ENCODE results near the gene VWA8. TPM values are rescaled to one million over a fixed set of nuclear protein-coding genes. Genes with fewer than 3 reads are reported as not detected.

VWA8 gene
- total and polyA plus RNA-seq, 2 of the 8 experiments (the other 6 are each of a cell fraction or from before 2014, with no cell fraction given) = 5.9 to 19.6 TPM

GRCh38 chr13:41930154-41930553 lies 30.8 kb downstream of the VWA8 start (continued):
- no peak for TF ChIP-seq CHD2 (IDR thresholded peaks at IDR 0.05; ENCODE audit: low read length)
